Neural crest cell (in vitro differentiated cells): ENCODE results near the gene CASP10. TPM values are rescaled to one million over a fixed set of nuclear protein-coding genes. Genes with fewer than 3 reads are reported as not detected.
"Not testable (repeated sequence)": the region's sequence is repeated elsewhere in the genome, so short reads cannot be mapped to it uniquely, and the experiment has no call there.

Source experiments
- DNase-seq: peaks from one replicate; pipeline ENCODE4 v3.0.0; 2021; ENCODE audit warnings: low read depth, mixed read lengths, low spot score
- H3K27ac Mint-ChIP-seq: one replicate; pipeline ENCODE4 v1.8.0; 2021; ENCODE audit warnings: mild to moderate bottlenecking, mixed read lengths; ENCODE audit not compliant: unreplicated experiment
- H3K27me3 Mint-ChIP-seq: 2 replicates; pipeline ENCODE4 v1.8.0; 2021; ENCODE audit warnings: low read depth, mild to moderate bottlenecking, mixed read lengths
- H3K36me3 Mint-ChIP-seq: 2 replicates; pipeline ENCODE4 v1.8.0; 2021; ENCODE audit warnings: low read depth, mild to moderate bottlenecking, mixed read lengths
- H3K4me1 Mint-ChIP-seq: 2 replicates; pipeline ENCODE4 v1.8.0; 2021; ENCODE audit warnings: mixed read lengths
- H3K4me3 Mint-ChIP-seq: one replicate; pipeline ENCODE4 v1.8.0; 2021; ENCODE audit warnings: mild to moderate bottlenecking, mixed read lengths
- H3K9me3 Mint-ChIP-seq: 2 replicates; pipeline ENCODE4 v1.8.0; 2021; ENCODE audit warnings: mixed read lengths
- CTCF ChIP-seq: fragments of 200-600 bp; sonication (generic); conservative IDR thresholded peaks from 2 replicates; pipeline ENCODE4 v1.5.0; 2021; ENCODE audit warnings: antibody characterized with exemption, mild to moderate bottlenecking
- total RNA-seq: library from RNA; stranded (reverse); gene quantifications from 2 replicates; pipeline ENCODE4 v1.2.1, GENCODE V29; 2021

CASP10 gene
- total RNA-seq, 1 donor from 2014 or later, result not detected

- Mint-ChIP-seq H3K36me3 (no peaks in the 10 kb centered on the region), H3K27ac (no peak overlapping the region), H3K4me1 (no peaks in the 10 kb centered on the region), H3K4me3 (no peak overlapping the region), H3K27me3 (peaks cover 12% of the 10 kb centered on the region), H3K9me3 (no peaks in the 10 kb centered on the region)
- no peak for DNase-seq
- no peak for TF ChIP-seq CTCF
Observed at GRCh38 chr2:201174687-201175086, 8.3 kb upstream of the CASP10 start.

GRCh38 chr2:201176081-201176481 lies 6.9 kb upstream of the CASP10 start:
- H3K4me3 Mint-ChIP-seq, result no peak overlapping the region
- no peak for TF ChIP-seq CTCF
- no peaks in the 10 kb centered on the region for H3K36me3 Mint-ChIP-seq
- no peak overlapping the region for H3K27ac Mint-ChIP-seq
- peaks cover 2% of the 10 kb centered on the region for H3K27me3 Mint-ChIP-seq
- no peaks in the 10 kb centered on the region for H3K9me3 Mint-ChIP-seq
- H3K4me1 Mint-ChIP-seq, result no peaks in the 10 kb centered on the region
- no peak for DNase-seq

GRCh38 chr2:201180010-201180409 lies 2.9 kb upstream of the CASP10 start:
- no peak for DNase-seq
- no peak overlapping the region for H3K4me3 Mint-ChIP-seq
- no peak for TF ChIP-seq CTCF
- H3K4me1 Mint-ChIP-seq, result no peaks in the 10 kb centered on the region
- H3K9me3 Mint-ChIP-seq, result no peaks in the 10 kb centered on the region
- H3K36me3 Mint-ChIP-seq, result no peaks in the 10 kb centered on the region
- no peaks in the 10 kb centered on the region for H3K27me3 Mint-ChIP-seq
- H3K27ac Mint-ChIP-seq, result no peak overlapping the region

- H3K36me3 Mint-ChIP-seq, result no peaks in the 10 kb centered on the region
- TF ChIP-seq CTCF, result no peak
- no peak for DNase-seq
- no peaks in the 10 kb centered on the region for H3K27me3 Mint-ChIP-seq
- H3K4me1 Mint-ChIP-seq, result no peaks in the 10 kb centered on the region
- H3K9me3 Mint-ChIP-seq, result peaks cover under 1% of the 10 kb centered on the region
- H3K27ac Mint-ChIP-seq, result no peak overlapping the region
- H3K4me3 Mint-ChIP-seq, result no peak overlapping the region
Observed at GRCh38 chr2:201183365-201183727, 405 bp downstream of the CASP10 start.

GRCh38 chr2:201183835-201184234 lies 894 bp downstream of the CASP10 start:
- not testable (repeated sequence) for H3K4me3 Mint-ChIP-seq, H3K9me3 Mint-ChIP-seq, H3K27ac Mint-ChIP-seq

GRCh38 chr2:201184248-201184647 lies 1.3 kb downstream of the CASP10 start:
- not testable (repeated sequence) for H3K4me1 Mint-ChIP-seq, H3K4me3 Mint-ChIP-seq, H3K27ac Mint-ChIP-seq, DNase-seq, H3K9me3 Mint-ChIP-seq, H3K36me3 Mint-ChIP-seq, H3K27me3 Mint-ChIP-seq

More at GRCh38 chr2:201183835-201184234, 894 bp downstream of the CASP10 start:
- not testable (repeated sequence) for DNase-seq, H3K36me3 Mint-ChIP-seq, H3K4me1 Mint-ChIP-seq, H3K27me3 Mint-ChIP-seq

GRCh38 chr2:201185863-201186262 lies 2.9 kb downstream of the CASP10 start:
- Mint-ChIP-seq H3K36me3 (no peaks in the 10 kb centered on the region), H3K27ac (no peak overlapping the region), H3K27me3 (no peaks in the 10 kb centered on the region), H3K4me3 (no peak overlapping the region), H3K4me1 (no peaks in the 10 kb centered on the region), H3K9me3 (peaks cover 2% of the 10 kb centered on the region)
- no peak for DNase-seq
- TF ChIP-seq CTCF, result no peak
